Transverse colon (tissue), 4 donors: ENCODE data around the gene ZNF189. TPM values are rescaled to one million over a fixed set of nuclear protein-coding genes. Genes with fewer than 3 reads are reported as not detected.

Experiments
- DNase-seq: peaks from one replicate; pipeline ENCODE4 v3.0.0-alpha.2; 2019
- H3K27ac ChIP-seq, 4 donors: fragments of 200-600 bp; sonication (generic); 2 replicates each; pipeline ENCODE4 v1.5.1; 2016 to 2018; ENCODE audit warnings: inconsistent platforms in 4 of 4
- H3K27me3 ChIP-seq: fragments of 200-600 bp; sonication (generic); 2 replicates; pipeline ENCODE4 v1.5.1; 2017; ENCODE audit warnings: inconsistent platforms
- H3K36me3 ChIP-seq, 4 donors: fragments of 200-600 bp; sonication (generic); 2 replicates each; pipeline ENCODE4 v1.5.1; 2017 to 2019; ENCODE audit warnings: inconsistent platforms in 4 of 4
- H3K4me1 ChIP-seq, 4 donors: fragments of 200-600 bp; sonication (generic); 2 replicates each; pipeline ENCODE4 v1.5.1; 2017 to 2020; ENCODE audit warnings: inconsistent platforms in 4 of 4
- H3K4me3 ChIP-seq, 4 donors: fragments of 200-600 bp; sonication (generic); 1 replicate in 1 of 4; 2 replicates in 3 of 4; pipeline versions ENCODE4 v1.5.1 to v1.6.1; 2017 to 2019; ENCODE audit warnings: inconsistent platforms in 4 of 4
- H3K9me3 ChIP-seq, 2 donors: fragments of 200-600 bp; sonication (generic); 2 replicates each; pipeline ENCODE4 v1.5.1; 2017 to 2019; ENCODE audit warnings: inconsistent platforms in 2 of 2
- CTCF ChIP-seq, 5 experiments: fragments of 200-600 bp in 3 of 5; fragments of 450-650 bp in 2 of 5; sonication (generic) in 3 of 5; IDR thresholded peaks; 1 replicate in 2 of 5; 2 replicates in 3 of 5; pipeline ENCODE4 v1.5.1; 2016 to 2017; ENCODE audit warnings: antibody characterized with exemption in 5 of 5, inconsistent platforms in 3 of 5, mild to moderate bottlenecking in 2 of 5, moderate library complexity in 1 of 5
- EP300 ChIP-seq: sonication (generic); formaldehyde crosslinking; IDR thresholded peaks from one replicate; pipeline ENCODE4 v1.6.1; 2017; ENCODE audit warnings: antibody characterized with exemption, low read depth
- POLR2A ChIP-seq: fragments of 450-650 bp; IDR thresholded peaks from one replicate; pipeline ENCODE4 v1.6.1; 2016; ENCODE audit warnings: antibody characterized with exemption, mild to moderate bottlenecking, moderate library complexity
- POLR2AphosphoS5 ChIP-seq, 3 donors: sonication (generic); formaldehyde crosslinking; IDR thresholded peaks; one replicate each; pipeline ENCODE4 v1.6.1; 2016; ENCODE audit warnings: antibody characterized with exemption in 3 of 3
- WGBS, 2 donors: methylation state at CpG; one replicate each; pipeline ENCODE4 v1.1.5; 2018; ENCODE audit warnings: low coverage in 1 of 2; 5-methylcytosine and 5-hydroxymethylcytosine counted together
- in situ Hi-C, 4 donors: fragments of 200-750 bp; cut with MboI; loops; one replicate each; pipeline versions ENCODE4 v1.15.0 to v1.15.1; 2017; ENCODE audit warnings: low sequenced_read_pairs in 3 of 4, low pct_ligation_motif_present in 1 of 4, low pct_unique_long_range_greater_than_20kb in 1 of 4
- intact Hi-C: fragments of 100-400 bp; cut with DNase I; formaldehyde crosslinking; loops from one replicate; pipeline ENCODE4 v1.15.1; 2023; ENCODE audit warnings: low total_unique reads
- total RNA-seq, 4 donors: library from RNA; depleted of rRNA; stranded (reverse); fragments of >200 nt; gene quantifications; one replicate each; pipeline ENCODE4 v1.1.0, GENCODE V29; 2016

The ZNF189 gene
- total RNA-seq, 4 donors from 2014 or later: 5.6 to 21.3 (median 13.4) TPM

GRCh38 chr9:101372327-101373118, 26.1 kb upstream of the ZNF189 start:
- 71 to 83% methylated on average over 2 of the region's 2 CpGs for WGBS, 2 donors
- TF ChIP-seq POLR2AphosphoS5 (IDR thresholded peaks at IDR 0.05) (no peak), CTCF (IDR thresholded peaks at IDR 0.05) (no peak), EP300 (no peak), POLR2A (no peak)

GRCh38 chr9:101375546-101375945, 23.1 kb upstream of the ZNF189 start:
- H3K4me3 ChIP-seq: no peak overlapping the region
- no peaks in the 10 kb centered on the region for H3K36me3 ChIP-seq
- TF ChIP-seq POLR2AphosphoS5 (IDR thresholded peaks at IDR 0.05) (no peak), CTCF (IDR thresholded peaks at IDR 0.05) (no peak), POLR2A (no peak), EP300 (no peak)
- in situ Hi-C loops (no loop called here), intact Hi-C loops (no loop called here)
- no peak for DNase-seq
- H3K27me3 ChIP-seq: no peaks in the 10 kb centered on the region
- no peaks in the 10 kb centered on the region for H3K4me1 ChIP-seq
- WGBS, 2 donors: 88 to 89% methylated on average over 6 to 12 of the region's 12 CpGs
- peaks cover 0 to 3% of the 10 kb centered on the region in 2 donors for H3K9me3 ChIP-seq
- no peak overlapping the region for H3K27ac ChIP-seq

More at GRCh38 chr9:101372327-101373118, 26.1 kb upstream of the ZNF189 start:
- in situ Hi-C loops (no loop called here), intact Hi-C loops (no loop called here)
- Histone ChIP-seq H3K27ac (no peak overlapping the region), H3K4me1 (no peaks in the 10 kb centered on the region), H3K27me3 (no peaks in the 10 kb centered on the region), H3K4me3 (no peak overlapping the region), H3K36me3 (no peaks in the 10 kb centered on the region), H3K9me3 (peaks cover 0 to 3% of the 10 kb centered on the region in 2 donors)
- DNase-seq: no peak

- Histone ChIP-seq H3K4me1 (no peaks in the 10 kb centered on the region), H3K4me3 (no peak overlapping the region), H3K9me3 (peaks cover 0 to 3% of the 10 kb centered on the region in 2 donors), H3K36me3 (no peaks in the 10 kb centered on the region), H3K27me3 (no peaks in the 10 kb centered on the region), H3K27ac (no peak overlapping the region)
- in situ Hi-C loops: no loop called here
- DNase-seq: no peak
- TF ChIP-seq EP300 (no peak), POLR2AphosphoS5 (IDR thresholded peaks at IDR 0.05) (no peak), CTCF (IDR thresholded peaks at IDR 0.05) (no peak), POLR2A (no peak)
- WGBS, 2 donors: 80 to 90% methylated on average over 3 to 6 of the region's 6 CpGs
- intact Hi-C loops: no loop called here
Measured at GRCh38 chr9:101376111-101376848, 22.4 kb upstream of the ZNF189 start.

- no peak for TF ChIP-seq CTCF (IDR thresholded peaks at IDR 0.05)
- TF ChIP-seq POLR2AphosphoS5 (IDR thresholded peaks at IDR 0.05): no peak
- TF ChIP-seq POLR2A: no peak
- TF ChIP-seq EP300: no peak
- in situ Hi-C loops (no loop called here), intact Hi-C loops (no loop called here)
- Histone ChIP-seq H3K27me3 (no peaks in the 10 kb centered on the region), H3K4me1 (no peaks in the 10 kb centered on the region), H3K4me3 (no peak overlapping the region), H3K9me3 (peaks cover 6 to 8% of the 10 kb centered on the region in 2 donors), H3K27ac (no peak overlapping the region), H3K36me3 (no peaks in the 10 kb centered on the region)
- DNase-seq: no peak
Measured at GRCh38 chr9:101380295-101380694, 18.4 kb upstream of the ZNF189 start.
